Stimulated activated CD4-positive, alpha-beta T cell treated with anti-CD3 and anti-CD28 coated beads, Interleukin-15, amount 100 ng/mL, for 1 hour (primary cell): ENCODE measurements around the gene ZNF280A.
A peak's percentile ranks its signal among the peaks of the same experiment; 100 is the strongest.
"Not testable (repeated sequence)": the region's sequence is repeated elsewhere in the genome, so short reads cannot be mapped to it uniquely, and the experiment has no call there.

Experiments used
- DNase-seq, 2 donors: peaks; one replicate each; pipeline ENCODE4 v3.0.0-alpha.2; 2020; ENCODE audit warnings: low read depth in 1 of 2, low spot score in 1 of 2

ZNF280A gene

GRCh38 chr22:22471104-22471503 lies 49.0 kb downstream of the ZNF280A start:
- not testable (repeated sequence) for DNase-seq

GRCh38 chr22:22469527-22469926 lies 50.5 kb downstream of the ZNF280A start:
- no peak for DNase-seq

GRCh38 chr22:22468794-22469469 lies 51.1 kb downstream of the ZNF280A start:
- DNase-seq = not testable (repeated sequence)

GRCh38 chr22:22467112-22467511 lies 53.0 kb downstream of the ZNF280A start:
- DNase-seq = no peak

GRCh38 chr22:22465782-22466181 lies 54.3 kb downstream of the ZNF280A start:
- DNase-seq = no peak

- DNase-seq = no peak
Observed at GRCh38 chr22:22465094-22465602, 54.9 kb downstream of the ZNF280A start.

GRCh38 chr22:22464541-22465054 lies 55.5 kb downstream of the ZNF280A start:
- no peak for DNase-seq

- peak; percentile 2 to 10 for DNase-seq
Observed at GRCh38 chr22:22463855-22464540, 56.1 kb downstream of the ZNF280A start.
